Lung (tissue), 12 donors: Measurements from ENCODE around the gene CDKN2C. TPM values are rescaled to one million over a fixed set of nuclear protein-coding genes. Genes with fewer than 3 reads are reported as not detected.
"Not testable (repeated sequence)": the region's sequence is repeated elsewhere in the genome, so short reads cannot be mapped to it uniquely, and the experiment has no call there.

ENCODE experiments used
- ATAC-seq: fragments of 200-7000 bp; cut with Tn5 transposase; one replicate; pipeline ENCODE4 v1.9.1; 2020; ENCODE audit warnings: moderate number of reproducible peaks; ENCODE audit not compliant: insufficient read depth, low FRiP score
- DNase-seq, 3 donors: peaks; one replicate each; pipeline ENCODE4 v3.0.0-alpha.2; 2013 to 2017
- H3K27ac ChIP-seq, 2 donors: one replicate each; pipeline ENCODE4 v1.5.1; 2013; ENCODE audit warnings: mild to moderate bottlenecking in 2 of 2, moderate library complexity in 2 of 2, control low read depth in 1 of 2, inconsistent platforms in 1 of 2, low read depth in 1 of 2, low read length in 1 of 2
- H3K27me3 ChIP-seq, 3 donors: one replicate each; pipeline ENCODE4 v1.5.1; 2013; ENCODE audit warnings: low read length in 2 of 3; ENCODE audit not compliant: control insufficient read depth in 3 of 3, insufficient read depth in 3 of 3
- H3K36me3 ChIP-seq, 4 donors: one replicate each; pipeline ENCODE4 v1.5.1; 2013; ENCODE audit warnings: low read length in 4 of 4, mild to moderate bottlenecking in 1 of 4, moderate library complexity in 1 of 4; ENCODE audit not compliant: control insufficient read depth in 4 of 4, insufficient read depth in 4 of 4
- H3K4me1 ChIP-seq, 5 donors: one replicate each; pipeline ENCODE4 v1.5.1; 2013; ENCODE audit warnings: low read length in 5 of 5, mild to moderate bottlenecking in 2 of 5, moderate library complexity in 1 of 5; ENCODE audit not compliant: control insufficient read depth in 5 of 5, insufficient read depth in 5 of 5
- H3K4me3 ChIP-seq: one replicate; pipeline ENCODE4 v1.5.1; 2013; ENCODE audit warnings: mild to moderate bottlenecking, control low read depth, moderate library complexity
- H3K9ac ChIP-seq, 2 donors: one replicate each; pipeline ENCODE4 v1.5.1; 2013; ENCODE audit warnings: low read length in 2 of 2, control low read depth in 1 of 2; ENCODE audit not compliant: insufficient read depth in 1 of 2
- H3K9me3 ChIP-seq, 4 donors: one replicate each; pipeline ENCODE4 v1.5.1; 2013; ENCODE audit warnings: low read length in 3 of 4, mild to moderate bottlenecking in 1 of 4, moderate library complexity in 1 of 4; ENCODE audit not compliant: control insufficient read depth in 4 of 4, insufficient read depth in 3 of 4
- WGBS, 2 donors: extraction: QIAGEN DNeasy Blood & Tissue Kit; methylation state at CpG; one replicate each; pipeline ENCODE4 v1.1.7; 2013; 5-methylcytosine and 5-hydroxymethylcytosine counted together
- polyA plus RNA-seq, 2 donors: library from polyadenylated mRNA; stranded (reverse); fragments of 200-250 nt; gene quantifications; one replicate each; pipeline ENCODE4 v1.2.1, GENCODE V29; 2013
- total RNA-seq, 2 donors: library from RNA; depleted of rRNA in 1 of 2; stranded (reverse); fragments of >200 nt in 1 of 2; gene quantifications; one replicate each; pipeline ENCODE4 v1.2.1, GENCODE V29; 2014 to 2021
- TF ChIP-seq, protein P1 (sequence below): IDR thresholded peaks from 2 replicates; pipeline ENCODE4 v1.5.1; 2012; ENCODE audit warnings: mild to moderate bottlenecking; ENCODE audit errors: control extremely low read depth, extremely low read depth
- donor health status: control.
- donor health status: control.
- donor health status: Bipolar disorder and iron deficiency.
- donor health status: healthy.
- donor health status: DM: yes; HTN: yes; CAD: no.

The CDKN2C gene
- total and polyA plus RNA-seq, 4 donors: 5.7 to 8.9 (median 7.6) TPM

DNA sequence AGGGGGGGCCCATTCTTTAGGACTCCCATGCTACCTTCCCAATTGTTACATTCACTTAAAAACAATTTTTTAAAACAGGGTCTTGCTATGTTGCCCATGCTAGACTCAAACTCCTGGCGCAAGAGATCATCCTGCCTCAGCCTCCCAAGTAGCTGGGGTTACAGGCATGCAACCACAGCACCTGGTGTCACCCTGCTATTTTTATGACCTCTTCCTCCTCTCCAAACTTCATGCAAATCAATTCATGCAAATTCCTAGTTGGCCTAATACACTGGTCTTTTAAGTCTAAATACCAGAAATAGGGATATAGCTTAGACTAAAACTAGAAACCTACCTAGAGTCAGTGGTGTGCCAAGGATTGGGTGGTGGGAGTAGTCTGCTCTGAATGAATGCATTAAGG lies 30.1 kb downstream of the CDKN2C start:
- Histone ChIP-seq H3K4me1 (no peaks in the 10 kb centered on the region), H3K9me3 (no peaks in the 10 kb centered on the region), H3K27me3 (no peaks in the 10 kb centered on the region), H3K36me3 (no peaks in the 10 kb centered on the region), H3K9ac (no peak overlapping the region), H3K4me3 (no peak overlapping the region), H3K27ac (no peak overlapping the region)
- no peak for DNase-seq
- ATAC-seq: no peak
- WGBS, 2 donors: 97 to 100% methylated on average over 1 of the region's 1 CpG
- TF ChIP-seq, protein P1, sequence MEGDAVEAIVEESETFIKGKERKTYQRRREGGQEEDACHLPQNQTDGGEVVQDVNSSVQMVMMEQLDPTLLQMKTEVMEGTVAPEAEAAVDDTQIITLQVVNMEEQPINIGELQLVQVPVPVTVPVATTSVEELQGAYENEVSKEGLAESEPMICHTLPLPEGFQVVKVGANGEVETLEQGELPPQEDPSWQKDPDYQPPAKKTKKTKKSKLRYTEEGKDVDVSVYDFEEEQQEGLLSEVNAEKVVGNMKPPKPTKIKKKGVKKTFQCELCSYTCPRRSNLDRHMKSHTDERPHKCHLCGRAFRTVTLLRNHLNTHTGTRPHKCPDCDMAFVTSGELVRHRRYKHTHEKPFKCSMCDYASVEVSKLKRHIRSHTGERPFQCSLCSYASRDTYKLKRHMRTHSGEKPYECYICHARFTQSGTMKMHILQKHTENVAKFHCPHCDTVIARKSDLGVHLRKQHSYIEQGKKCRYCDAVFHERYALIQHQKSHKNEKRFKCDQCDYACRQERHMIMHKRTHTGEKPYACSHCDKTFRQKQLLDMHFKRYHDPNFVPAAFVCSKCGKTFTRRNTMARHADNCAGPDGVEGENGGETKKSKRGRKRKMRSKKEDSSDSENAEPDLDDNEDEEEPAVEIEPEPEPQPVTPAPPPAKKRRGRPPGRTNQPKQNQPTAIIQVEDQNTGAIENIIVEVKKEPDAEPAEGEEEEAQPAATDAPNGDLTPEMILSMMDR: no peak

DNA sequence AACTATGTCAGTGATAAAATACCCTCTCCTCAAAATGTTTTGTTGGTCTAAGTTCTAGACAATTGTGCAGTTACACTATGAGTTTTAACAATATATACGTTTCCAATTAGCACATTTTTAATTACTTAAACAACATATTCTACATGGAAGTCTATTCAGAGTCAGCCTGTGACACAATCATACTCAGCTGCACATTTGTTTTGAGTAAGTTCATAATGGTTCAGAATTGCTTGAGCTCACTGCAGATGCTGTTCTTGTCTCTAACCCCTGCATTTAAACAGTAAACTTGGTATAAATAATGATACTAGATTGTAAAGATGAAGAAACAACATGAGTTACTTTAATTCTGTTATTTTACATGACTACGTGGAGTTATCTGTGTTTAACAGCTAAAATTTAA lies 30.6 kb downstream of the CDKN2C start:
- DNase-seq (no peak), ATAC-seq (no peak)
- 65% methylated on average over 2 of the region's 2 CpGs for WGBS, 2 donors
- Histone ChIP-seq H3K9ac (no peak overlapping the region), H3K27me3 (no peaks in the 10 kb centered on the region), H3K36me3 (no peaks in the 10 kb centered on the region), H3K27ac (no peak overlapping the region), H3K4me1 (no peaks in the 10 kb centered on the region), H3K4me3 (no peak overlapping the region), H3K9me3 (no peaks in the 10 kb centered on the region)
- TF ChIP-seq, protein P1: no peak

DNA sequence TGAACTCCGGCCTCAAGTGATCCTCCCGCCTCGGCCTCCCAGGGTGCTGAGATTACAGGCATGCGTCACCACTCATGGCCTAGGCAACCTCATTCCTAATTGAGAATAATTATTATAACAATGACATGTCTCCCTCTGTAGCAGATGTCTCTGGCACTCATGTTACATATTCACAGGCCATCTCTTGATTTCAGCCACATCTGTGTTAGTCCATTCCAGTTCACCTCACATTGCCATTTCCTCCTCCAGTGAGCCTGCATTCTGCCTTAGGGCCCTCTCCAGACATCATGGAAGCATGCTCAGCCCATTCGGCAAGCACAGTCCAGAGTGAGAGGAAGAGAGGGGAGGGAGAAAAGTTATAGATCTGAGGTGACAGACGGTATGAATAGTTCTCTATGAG lies 32.5 kb downstream of the CDKN2C start:
- Histone ChIP-seq H3K4me3 (no peak overlapping the region), H3K27ac (no peak overlapping the region), H3K9me3 (no peaks in the 10 kb centered on the region), H3K27me3 (no peaks in the 10 kb centered on the region), H3K9ac (no peak overlapping the region), H3K36me3 (no peaks in the 10 kb centered on the region), H3K4me1 (no peaks in the 10 kb centered on the region)
- DNase-seq (no peak), ATAC-seq (no peak)
- TF ChIP-seq, protein P1: no peak
- 91% methylated on average over 6 of the region's 6 CpGs for WGBS, 2 donors

DNA sequence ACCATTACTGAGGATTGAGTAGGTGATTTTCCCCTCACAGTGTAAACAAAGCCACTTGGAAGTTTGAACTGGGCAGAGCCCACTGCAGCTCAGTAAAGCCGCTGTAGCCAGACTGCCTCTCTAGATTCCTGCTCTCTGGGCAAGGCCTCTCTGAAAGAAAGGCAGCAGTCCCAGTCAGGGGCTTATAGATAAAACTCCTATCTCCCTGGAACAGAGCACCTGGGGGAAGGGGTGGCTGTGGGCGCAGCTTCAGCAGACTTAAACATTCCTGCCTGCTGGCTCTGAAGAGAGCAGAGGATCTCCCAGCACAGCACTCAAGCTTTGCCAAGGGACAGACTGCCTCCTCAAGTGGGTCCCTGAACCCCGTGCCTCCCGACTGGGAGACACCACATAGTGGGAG lies 35.5 kb downstream of the CDKN2C start:
- not testable (repeated sequence) for H3K36me3 ChIP-seq, H3K4me1 ChIP-seq, DNase-seq, H3K27me3 ChIP-seq, ATAC-seq, H3K9ac ChIP-seq, H3K9me3 ChIP-seq, H3K27ac ChIP-seq, H3K4me3 ChIP-seq
- 75 to 85% methylated on average over 4 of the region's 4 CpGs for WGBS, 2 donors
